Ureter (tissue), 1 donor: ENCODE data around the gene NEUROG1. TPM values are rescaled to one million over a fixed set of nuclear protein-coding genes. Genes with fewer than 3 reads are reported as not detected.

Source experiments
- DNase-seq: peaks from one replicate; pipeline ENCODE4 v3.0.0-alpha.2; 2020; ENCODE audit warnings: low spot score
- total RNA-seq: library from RNA; stranded (reverse); gene quantifications from one replicate; pipeline ENCODE4 v1.2.4, GENCODE V29; 2023
- donor health status: DM: yes; HTN: yes; CAD: no.

NEUROG1 gene
- total RNA-seq, 1 donor from 2014 or later = not detected

DNA sequence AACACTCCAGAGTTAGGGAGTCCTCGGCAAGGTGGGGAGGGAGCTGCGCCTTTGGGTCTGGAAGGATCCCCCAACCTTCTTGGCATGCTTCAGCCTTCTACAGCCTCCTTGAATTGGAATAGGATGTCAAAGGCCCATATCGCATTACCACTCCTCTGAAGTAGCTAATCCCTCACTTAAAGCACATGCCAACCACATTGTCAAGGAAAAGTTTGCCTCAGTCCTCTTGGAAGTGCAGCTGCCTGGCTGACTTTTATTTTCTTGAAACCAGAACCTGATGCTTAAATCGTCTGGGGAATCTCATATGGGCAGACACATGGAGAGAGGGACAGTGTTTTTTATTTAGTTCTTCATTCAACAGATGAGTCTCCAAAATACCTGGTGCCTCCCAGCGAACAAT lies 28.6 kb upstream of the NEUROG1 start:
- DNase-seq = no peak

DNA sequence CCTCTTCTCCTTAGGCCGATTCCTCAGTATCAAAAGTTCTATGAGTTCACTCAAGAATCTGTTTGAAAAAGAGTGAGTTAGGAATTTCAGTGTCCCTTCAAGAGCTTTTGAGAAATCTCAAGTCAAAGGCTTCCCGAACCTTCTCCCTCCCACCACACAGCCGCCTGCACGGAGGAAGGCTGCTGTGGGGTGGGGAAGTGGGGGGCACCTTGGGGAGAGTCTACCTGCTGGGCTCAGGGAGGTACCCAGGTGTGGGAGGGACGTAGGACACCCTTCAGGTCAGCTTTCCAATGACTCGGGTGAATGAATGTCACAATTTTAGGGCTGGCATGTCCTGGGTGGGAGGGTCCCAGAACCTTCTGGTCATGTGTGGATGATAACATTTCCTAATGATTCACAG lies 25.5 kb upstream of the NEUROG1 start:
- no peak for DNase-seq

DNA sequence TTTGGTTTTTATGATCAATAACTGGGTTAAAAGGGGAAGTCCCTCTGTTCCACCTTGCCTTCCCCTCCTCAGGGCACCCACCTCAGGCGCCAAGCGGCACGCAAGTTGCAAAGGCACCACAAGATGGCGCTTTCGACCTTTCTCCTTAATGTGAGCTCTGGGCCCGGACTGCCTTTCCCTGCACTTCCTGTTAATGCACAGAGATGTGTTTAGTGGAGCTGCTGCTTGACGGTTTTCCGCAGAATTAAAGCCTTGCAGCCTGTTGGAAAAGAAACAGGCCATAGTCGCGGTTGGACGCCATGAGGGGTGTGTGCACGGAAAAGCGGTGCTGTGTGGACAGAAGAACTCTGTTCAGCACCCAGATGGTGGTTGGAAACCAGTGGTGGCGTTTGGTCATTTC lies 25.1 kb upstream of the NEUROG1 start:
- DNase-seq = peak; percentile 79

DNA sequence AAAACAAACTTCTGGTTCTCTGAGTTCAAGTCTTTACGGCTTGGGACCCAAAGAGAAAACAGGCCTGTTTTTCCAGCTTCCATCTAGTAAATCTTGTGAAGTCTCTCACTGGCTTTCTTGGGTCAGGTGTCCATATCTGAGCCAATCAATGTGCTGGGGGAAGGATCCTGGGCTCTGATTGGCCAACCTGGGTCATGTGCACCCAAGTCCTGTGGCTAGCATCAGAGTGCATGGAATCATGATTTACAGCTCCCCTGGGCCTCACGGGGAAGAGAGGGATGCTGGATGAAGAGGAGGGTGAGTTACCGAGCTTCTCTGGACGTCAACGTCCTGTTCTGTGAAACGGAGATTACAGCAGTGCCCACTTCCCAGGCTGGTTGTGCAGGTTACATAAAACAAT lies 23.6 kb upstream of the NEUROG1 start:
- DNase-seq = no peak

DNA sequence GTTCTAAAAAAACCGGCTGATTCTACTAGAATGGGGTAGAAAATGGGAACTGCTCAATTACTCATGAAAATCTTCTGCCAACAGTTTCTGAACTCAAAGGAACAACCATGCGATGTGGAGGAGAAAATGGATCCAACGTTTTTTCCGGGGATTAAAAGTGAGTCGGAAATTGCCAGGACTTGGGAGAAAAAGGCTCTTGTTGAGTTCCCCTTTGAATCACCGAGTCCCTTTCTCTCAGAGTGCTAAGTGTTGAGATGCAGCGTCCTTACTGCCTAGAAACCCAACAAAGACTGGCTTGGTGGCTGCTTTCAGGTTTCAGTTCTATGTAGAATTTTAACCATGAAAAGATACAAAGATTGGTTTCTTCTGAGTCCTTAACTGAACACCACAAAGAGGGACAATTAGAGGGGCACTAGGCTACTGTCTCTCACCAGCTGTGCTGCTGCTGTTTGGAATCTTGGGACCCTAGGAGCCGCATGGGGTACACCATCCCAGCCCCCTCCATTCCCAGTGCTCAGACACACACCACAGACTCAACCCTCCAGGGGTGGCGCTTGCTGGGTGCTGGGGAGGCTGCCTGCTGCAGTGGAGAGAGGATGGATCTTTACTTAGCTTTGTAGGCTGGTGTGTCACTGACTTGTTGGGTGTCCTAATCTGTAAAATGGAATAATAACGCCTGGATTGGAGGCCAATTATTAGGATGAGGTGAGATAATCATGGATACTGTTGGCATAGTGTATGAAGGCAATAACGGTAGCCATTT lies 21.5 kb upstream of the NEUROG1 start:
- no peak for DNase-seq

DNA sequence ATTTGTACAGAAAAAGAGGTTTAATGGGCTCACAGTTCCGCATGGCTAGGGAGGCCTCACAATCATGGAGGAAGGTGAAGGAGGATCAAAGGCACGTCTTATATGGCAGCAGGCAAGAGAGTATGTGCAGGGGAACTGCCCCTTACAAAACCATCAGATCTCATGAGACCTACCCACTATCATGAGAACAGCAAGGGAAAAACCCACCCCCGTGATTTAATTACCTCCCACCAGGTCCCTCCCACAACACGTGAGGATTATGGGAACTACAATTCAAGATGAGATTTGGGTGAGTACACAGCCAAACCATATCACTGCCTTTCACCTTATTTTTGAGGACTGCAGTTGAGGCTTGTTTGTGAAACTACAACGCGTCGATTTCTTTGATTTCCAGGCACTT lies 20.9 kb upstream of the NEUROG1 start:
- DNase-seq = no peak

DNA sequence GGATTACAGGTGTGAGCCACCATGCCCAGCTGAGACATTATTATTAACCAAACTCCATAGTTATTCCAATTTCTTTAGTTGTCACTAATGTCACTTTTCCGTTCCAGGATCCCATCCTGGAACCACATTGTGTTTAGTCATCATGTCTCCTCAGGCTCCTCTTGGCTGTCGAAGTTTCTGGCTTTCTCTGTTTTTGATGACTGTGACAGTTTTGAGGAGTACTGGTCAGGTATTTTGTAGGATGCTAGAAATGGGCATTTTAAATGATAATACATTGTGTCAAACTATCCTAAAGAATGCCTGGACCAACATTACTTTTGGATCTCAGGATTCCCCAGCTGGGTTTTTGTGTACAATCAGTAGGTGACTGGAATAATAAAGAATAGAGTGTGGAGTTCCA lies 19.8 kb upstream of the NEUROG1 start:
- DNase-seq = no peak

DNA sequence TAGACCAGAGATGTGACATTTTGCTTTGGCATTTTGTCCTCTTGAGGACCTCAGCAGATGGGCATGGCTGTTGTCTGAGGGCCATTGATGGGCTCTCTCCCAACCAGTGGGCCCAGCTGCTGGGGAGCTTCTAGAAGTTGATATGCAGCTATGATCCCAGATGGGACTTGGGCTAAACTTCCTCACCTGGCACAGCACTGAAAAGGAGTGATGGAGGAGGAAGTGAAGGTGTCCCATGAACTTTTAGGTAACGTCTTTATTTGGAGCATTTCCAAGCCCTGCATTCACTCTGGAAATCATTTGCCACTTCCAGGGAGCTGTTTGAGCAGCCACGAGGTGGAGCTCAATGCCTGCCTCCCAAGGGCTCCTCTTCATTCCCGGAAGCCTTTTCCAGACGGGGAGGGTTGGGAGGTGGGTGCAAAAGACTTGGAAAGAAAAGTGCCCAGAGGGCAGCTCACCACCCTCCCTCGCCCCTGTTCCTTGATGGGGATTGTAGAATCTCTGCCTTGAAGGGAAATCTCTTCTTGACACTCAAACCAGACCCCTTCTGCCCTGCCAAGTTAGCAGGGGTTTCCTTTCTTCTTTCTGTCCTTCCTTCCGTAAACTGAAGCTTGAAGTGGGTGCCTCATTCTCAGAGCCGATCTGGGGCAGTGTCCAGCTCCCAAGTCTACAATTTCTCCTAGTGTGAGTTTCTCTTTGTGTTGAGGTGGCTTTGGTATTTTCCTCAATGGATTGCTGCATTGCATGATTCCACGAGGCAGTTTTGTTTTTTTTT lies 18.1 kb upstream of the NEUROG1 start:
- no peak for DNase-seq

DNA sequence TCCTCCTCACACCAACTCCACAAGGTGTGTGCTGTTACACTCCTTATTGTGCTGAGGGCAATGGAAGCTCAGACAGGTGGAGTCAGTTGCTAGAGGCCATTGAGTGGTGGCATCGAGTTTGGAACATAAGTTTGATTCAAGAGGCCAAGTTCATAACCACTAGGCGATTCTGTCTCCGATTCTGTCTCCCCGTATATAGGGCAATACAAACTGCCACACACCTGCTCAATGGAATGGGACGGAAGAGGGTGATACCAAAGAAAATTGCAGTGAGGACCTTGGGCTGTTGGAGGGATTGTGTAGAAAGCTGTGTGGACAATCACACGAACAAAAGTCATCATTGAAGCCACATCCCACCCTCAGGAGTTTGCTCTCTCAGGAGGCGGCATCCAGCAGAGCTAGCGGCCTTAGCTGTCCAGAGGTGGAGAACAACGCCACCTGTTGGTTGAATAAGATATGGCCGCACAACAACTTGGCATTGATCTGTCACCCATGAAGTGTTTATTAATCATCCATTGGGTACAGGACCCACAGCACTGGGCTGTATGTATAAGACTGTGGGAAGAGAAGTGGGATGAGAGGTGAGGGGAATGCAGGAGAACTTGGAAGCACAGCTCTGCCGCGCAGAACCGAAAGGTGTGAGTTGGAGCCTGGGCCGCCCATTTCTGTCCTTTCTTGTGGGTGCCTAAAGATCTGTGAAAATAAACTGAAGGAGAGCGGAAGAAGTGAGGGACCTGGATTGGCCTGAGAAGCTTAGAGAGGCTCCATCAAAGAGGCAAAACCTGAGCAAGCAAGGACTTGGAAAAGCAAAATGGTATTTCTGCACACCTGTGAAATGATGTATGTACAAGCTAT lies 16.1 kb upstream of the NEUROG1 start:
- peak; percentile 72 for DNase-seq

DNA sequence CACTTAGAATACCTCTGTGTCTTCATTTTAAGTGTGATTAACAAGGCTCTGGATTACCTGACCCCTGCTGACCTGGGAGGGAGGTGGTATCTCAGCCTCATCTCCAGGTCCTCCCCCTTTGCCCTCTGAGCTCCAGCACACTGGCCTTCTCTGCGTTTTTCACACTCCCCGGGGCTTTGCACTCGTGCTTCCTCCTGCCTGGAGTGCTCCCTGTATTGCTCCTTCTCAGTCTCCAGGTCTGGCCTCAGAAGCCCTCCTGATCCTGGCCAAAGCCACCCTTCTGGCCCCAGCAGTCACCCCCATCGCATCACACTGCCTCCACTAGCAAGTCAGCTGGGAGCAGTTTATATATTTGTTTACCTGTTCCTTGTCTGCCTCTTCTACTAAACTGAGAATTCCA lies 13.6 kb upstream of the NEUROG1 start:
- no peak for DNase-seq

DNA sequence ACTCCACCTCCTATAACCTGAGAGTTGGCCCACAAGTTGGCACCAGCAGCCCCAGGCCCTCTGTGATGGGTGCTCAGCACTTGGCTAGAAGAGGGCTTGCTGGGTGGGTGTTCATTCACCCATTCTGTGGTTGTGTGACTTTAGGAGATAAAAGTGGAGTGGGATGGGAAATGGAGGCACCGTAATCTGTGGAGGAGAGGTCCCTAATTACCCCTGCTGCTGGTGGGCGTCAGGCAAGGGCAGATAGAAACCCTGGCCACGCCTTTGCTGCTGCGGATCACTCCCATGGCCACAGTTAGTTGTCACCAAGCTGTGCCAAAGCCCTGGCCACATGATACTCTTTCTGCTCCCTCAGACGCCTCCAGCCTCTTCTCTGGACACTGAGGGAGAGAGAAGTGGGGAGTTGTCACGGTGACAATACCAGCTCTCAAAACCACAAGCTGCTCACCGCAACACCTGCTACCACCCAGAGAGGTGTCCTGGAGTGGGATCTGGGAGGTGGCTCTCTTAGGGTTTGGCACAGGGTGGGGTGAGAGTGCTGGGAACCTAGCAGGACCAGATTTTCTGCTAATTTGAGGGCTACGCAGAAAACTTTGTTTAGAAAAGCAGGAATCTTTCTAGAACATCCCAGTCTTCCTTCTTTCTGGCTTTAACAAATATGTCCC lies 12.0 kb upstream of the NEUROG1 start:
- no peak for DNase-seq

DNA sequence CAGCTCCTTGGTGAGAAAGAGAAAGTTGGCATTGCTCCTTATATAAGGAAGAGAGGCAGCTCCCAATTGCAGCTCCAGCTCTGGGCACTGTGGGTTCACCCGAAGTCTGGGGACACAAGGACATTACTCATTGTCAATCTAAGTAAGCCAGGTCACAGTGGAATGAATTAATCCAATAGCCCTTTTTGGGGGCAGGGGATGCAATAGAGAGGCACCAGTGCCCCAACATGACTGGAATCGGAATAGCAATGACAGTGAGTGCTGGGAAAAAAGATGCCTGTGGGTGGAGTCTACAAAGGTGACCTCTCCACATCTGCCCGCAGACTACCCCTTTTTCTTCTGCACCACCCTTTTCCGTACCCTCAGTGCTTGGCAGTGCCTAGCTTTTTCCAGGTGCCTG lies 11.1 kb upstream of the NEUROG1 start:
- DNase-seq = no peak

DNA sequence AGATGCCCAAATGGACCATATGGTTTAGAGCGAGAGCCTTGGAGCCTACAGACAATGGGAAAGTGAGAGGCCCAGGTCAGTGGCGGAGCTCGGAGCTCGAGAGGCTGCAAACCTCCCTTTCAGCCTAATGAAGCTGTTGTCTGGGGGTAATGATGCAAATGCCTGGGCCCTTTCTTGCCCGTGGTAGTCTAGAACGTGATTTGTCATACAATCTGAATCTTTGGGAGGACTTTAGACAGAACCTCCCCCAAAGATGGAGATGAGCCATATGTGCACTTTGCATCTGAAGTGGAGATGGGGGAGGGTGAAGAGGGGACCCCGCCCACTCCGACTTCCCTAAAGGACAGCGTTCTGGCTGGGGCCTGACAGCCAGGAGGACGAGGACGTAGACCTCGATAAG lies 10.3 kb upstream of the NEUROG1 start:
- DNase-seq = no peak

DNA sequence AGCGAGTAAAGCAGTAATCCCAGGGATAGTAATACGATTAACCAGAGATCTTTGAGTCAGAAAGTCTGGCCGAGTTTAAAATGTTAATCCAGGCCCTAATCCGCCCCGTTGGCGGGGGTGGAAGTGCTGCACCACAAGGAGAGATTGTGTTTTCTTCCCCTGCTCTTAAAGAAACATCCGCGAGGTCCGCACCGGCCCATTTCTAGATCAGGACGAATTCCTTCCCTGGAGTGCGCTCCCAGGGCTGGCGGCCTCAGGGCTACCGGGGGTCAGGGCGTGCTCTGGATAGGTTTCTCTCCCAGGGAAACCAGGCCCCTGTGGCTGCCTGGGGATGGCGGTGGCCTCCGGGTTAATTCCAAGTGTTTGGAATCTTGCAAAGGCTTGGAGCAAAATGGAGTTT lies 9.3 kb upstream of the NEUROG1 start:
- no peak for DNase-seq

DNA sequence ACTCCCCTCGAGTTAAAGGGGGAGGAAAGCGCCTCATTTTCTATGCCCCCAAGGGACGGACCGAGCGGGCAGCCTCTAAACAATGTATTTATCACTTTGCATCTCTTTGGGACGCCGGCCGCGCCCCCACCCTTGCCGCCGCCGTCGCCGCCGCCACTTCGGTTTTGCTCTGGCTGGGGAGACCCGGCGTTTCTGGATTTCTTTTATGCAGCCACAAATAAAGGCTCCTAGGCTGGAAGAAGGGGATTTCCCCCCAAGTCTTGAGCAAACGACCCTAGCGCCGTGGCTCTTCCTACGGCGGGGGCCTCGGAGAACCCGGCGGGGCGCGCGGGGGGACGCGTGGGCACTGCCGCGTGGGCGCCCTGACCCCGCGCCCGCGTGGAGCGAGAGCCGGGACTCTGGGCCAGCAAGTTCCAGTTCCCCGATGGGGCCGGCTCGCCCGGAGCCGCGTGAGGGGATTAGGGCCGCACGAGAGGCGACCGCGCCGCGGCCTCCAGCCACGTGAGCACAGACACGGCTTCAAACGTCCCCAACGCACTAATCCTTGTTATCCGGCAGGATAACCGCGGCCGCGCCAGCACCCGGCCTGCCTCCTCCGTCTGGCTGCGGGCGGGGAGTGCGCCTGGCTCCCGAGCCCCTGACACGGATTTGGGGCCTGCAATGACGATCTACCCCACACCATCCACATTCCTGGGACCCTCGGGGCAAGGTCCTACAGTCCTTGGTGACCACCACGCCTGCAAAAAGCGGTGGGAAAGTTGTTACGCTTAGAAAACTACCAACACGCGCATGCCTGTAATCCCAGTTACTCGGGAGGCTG lies 7.9 kb upstream of the NEUROG1 start:
- no peak for DNase-seq

DNA sequence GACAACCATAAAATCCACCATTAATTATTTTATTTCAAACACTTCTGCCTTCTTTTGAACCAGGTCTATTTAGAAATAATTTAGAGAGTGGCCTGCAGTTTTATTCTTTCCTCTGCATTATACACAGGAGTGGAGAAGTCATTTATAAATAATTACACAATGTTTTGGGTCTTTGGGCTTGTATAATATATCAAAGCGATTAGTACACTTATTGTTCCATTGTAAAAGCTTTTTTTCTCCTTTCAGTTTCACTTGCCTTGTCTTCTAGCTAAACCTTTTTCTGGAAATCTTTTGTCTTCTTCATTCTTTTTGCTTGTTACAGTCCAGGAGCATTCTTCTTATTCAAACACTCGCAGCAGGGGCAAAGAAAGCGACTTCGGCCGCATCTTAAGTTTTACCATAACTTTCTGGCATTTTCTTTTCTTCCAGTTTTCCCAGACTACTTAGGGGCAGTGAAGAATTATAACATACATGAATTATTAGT lies 7.3 kb upstream of the NEUROG1 start:
- no peak for DNase-seq

DNA sequence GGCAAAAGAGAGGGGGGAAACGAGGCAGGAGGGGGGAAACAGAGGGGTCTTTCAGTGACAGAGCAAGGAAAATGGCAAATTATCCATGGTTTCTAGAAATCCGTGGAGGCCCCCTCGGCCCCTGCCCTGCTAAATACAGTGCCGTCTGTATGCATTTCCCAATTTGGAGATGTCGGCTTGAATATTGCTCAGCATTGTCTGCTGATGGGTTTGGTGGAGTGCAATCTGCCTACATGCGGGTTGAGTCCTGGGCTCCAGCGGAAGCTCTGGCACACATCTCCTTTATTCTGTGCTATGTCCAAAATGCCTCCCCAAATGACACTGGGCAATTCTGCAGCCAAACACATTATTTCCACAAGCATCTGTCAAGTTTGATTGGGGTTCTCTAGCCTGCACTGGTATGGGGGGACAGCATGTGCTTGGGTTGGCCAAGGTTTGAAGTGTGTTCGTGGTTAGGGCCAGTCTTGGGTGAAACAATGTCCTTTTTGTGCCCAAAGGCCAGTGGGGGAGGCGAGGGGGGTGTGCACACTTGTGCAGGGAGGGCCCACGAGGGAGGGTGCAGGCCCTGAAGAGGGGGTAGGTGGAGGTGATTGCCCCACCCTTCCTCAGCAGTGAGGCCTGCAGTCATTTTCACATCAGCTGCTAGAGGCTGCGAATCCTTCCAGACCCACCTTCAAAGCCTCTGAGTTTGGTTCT lies 6.2 kb upstream of the NEUROG1 start:
- no peak for DNase-seq

DNA sequence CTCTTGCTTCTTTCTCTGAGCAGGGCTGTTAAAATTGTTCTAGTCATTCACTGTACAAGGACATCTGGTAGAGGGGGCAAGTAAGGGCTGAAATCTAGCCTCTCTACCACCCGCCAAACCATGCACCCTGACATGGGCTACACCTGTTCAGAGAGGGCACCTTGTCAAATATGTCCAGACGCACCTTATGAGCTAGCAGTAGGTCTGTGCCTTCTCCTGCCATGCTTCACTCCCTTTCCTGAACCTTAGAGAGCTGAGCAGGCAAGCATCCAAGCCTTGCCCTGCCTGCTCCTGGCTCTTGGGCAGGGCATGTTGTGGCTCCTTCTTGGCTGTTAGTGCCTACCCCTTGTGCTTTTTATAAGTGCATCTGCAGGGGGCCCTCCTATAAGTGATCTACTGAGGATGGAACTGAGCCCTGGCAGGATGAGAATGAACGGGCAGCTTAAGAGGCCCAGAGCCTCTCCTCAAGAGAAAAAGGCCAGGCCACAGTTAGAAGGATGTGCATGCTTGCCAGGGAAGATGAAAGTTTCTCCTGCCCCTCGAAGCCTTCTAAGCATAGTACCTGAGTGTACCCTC lies 3.8 kb upstream of the NEUROG1 start:
- peak; percentile 2 for DNase-seq

DNA sequence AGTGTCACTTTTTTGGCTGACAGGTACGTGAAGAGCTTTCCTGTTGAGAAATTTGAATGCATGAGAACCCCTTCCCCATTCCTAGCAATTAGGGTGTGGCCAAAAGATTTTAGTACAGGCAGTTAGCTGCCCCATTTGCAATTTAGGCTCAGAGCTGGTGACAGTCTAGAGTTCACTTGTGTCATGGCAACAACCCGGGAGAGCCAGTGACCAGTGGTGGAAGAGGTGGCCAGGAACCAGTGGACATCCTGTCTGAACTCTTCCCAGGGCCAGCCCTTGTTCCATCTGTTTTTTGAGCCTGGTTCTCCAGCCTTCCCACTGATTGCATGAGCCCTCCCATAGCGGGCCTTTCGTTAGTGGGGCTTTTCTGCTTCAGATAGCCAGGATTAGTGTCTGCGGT lies 2.5 kb upstream of the NEUROG1 start:
- DNase-seq = no peak

DNA sequence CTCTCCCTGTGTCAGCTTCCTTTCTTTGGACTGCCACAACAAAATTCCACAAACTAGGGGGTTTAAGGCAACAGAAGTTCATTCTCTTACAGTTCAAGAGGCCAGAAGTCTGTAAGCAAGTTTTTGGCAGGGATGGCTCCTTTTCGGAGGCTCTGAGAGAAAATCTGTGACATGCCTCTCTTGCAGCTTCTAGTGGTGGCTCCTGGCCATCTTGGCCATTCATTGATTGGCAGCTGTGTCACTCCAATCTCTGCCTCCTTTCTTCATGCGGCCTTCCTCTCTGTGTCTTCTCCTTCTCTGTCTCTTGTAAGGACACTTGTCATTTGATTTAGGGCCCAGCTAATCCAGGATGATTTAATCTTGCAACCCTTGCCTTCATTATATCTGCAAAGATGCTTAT lies 2.0 kb upstream of the NEUROG1 start:
- no peak for DNase-seq
